ENCODE measurements around the gene CD46. TPM values are rescaled to one million over a fixed set of nuclear protein-coding genes. Genes with fewer than 3 reads are reported as not detected.

CD46 gene
- total RNA-seq, 1 experiment from 2014 or later, result 91.4 TPM

DNA sequence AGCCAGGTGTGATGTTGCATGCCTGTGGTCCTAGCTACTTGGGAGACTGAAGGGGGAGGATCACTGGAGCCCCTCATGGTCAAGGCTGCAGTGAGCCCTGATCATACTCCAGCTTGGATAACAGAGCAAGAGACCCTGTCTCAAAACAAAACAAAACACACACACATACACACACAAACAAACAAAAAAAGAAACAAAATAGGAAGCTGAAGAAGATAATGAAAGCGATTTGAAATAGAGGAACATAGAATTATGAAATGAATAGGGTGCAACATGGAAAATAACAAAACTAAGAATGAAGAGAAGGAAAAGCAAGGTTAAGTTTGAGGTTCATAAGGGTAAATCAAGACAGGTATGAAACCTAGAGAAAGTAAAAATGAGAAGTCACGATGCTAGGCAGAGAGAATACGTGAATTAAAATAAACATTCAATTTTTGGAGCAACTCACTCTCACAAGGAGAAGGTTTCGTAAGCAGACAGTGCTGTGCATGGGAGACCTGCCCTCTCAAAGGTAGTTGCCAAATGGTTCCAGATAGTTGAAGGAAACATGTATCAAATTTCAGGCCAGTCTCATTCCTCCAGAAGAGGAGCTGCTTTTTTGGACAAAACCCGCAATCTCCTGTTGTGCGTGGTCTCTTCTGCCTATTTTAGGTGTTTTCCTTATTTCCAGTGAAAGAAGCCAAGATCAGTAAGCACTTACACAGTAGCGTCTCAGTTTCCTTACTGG lies 3.3 kb downstream of the CD46 start:
- Histone ChIP-seq H3K4me3 (ENCODE audit: low read depth, low read length, poor library complexity, severe bottlenecking) (no peak overlapping the region), H3K4me1 (ENCODE audit: insufficient read depth, low read length, poor library complexity, severe bottlenecking) (peaks cover 35% of the 10 kb centered on the region), H3K36me3 (ENCODE audit: insufficient read depth, low read length, poor library complexity, severe bottlenecking) (peaks cover 32% of the 10 kb centered on the region), H3K27ac (ENCODE audit: low read depth, low read length, poor library complexity, severe bottlenecking) (no peak overlapping the region), H3K9me3 (ENCODE audit: low read depth, low read length, poor library complexity, severe bottlenecking) (no peaks in the 10 kb centered on the region), H3K27me3 (replicated peaks; ENCODE audit: insufficient read depth, low read depth, low read length, poor library complexity) (no peaks in the 10 kb centered on the region)
- ChIA-PET CTCF (no interaction called here), POLR2A (ENCODE audit: low non-redundant PET) (no interaction called here)
- DNase-seq (ENCODE audit: low spot score), result no peak
- TF ChIP-seq, protein P1, sequence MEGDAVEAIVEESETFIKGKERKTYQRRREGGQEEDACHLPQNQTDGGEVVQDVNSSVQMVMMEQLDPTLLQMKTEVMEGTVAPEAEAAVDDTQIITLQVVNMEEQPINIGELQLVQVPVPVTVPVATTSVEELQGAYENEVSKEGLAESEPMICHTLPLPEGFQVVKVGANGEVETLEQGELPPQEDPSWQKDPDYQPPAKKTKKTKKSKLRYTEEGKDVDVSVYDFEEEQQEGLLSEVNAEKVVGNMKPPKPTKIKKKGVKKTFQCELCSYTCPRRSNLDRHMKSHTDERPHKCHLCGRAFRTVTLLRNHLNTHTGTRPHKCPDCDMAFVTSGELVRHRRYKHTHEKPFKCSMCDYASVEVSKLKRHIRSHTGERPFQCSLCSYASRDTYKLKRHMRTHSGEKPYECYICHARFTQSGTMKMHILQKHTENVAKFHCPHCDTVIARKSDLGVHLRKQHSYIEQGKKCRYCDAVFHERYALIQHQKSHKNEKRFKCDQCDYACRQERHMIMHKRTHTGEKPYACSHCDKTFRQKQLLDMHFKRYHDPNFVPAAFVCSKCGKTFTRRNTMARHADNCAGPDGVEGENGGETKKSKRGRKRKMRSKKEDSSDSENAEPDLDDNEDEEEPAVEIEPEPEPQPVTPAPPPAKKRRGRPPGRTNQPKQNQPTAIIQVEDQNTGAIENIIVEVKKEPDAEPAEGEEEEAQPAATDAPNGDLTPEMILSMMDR (conservative IDR thresholded peaks at IDR 0.05; ENCODE audit: low read depth, low read length), result no peak
- no peak for TF ChIP-seq EZH2 (IDR thresholded peaks at IDR 0.05; ENCODE audit: borderline replicate concordance, low read depth, low read length, poor library complexity, severe bottlenecking)
- BruUV-seq (replicated peaks), result no TSS peak
- intact Hi-C loops (cut with micrococcal nuclease; ENCODE audit: unreplicated experiment), result no loop called here

DNA sequence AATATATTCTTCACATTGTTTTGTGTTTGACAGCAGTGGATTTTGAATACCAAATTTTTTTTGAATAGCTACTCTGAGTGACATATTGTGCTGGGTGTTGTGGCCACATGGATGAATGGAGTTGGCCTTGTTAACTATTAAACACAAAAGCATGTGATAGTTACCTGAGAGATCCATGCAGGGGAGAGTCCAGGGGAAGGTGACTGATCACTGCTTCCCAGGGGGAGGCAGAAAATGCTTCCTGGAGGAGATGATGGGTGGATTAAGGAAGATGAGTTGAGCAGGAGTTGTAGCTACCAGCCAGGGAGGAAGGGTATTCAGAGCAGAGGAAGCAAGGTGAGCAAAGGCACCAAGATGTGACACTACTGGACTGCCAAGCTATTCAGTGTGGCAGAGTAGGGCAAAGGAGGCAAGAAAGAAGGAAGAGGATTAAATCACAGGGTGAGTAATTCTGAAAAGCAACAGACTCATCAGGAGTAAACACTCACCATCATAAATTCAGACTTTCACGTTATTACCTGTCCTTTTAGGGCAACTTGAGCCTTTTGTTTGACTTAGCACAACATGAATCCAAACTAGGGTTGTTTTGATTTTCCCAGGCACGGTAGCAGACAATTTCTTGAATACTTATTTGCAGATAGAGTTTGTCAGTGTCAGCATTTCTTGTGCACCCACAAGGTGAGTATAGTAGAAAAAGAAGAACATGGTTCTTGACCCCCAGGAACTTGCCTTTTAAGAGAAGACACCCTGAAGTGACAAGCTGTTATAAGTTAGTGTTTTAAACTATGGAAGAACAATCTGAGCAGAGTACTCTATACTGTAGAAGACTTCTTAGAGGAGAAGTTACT lies 4.2 kb downstream of the CD46 start:
- Histone ChIP-seq H3K4me3 (ENCODE audit: low read depth, low read length, poor library complexity, severe bottlenecking) (no peak overlapping the region), H3K4me1 (ENCODE audit: insufficient read depth, low read length, poor library complexity, severe bottlenecking) (peaks cover 26% of the 10 kb centered on the region), H3K9me3 (ENCODE audit: low read depth, low read length, poor library complexity, severe bottlenecking) (no peaks in the 10 kb centered on the region), H3K36me3 (ENCODE audit: insufficient read depth, low read length, poor library complexity, severe bottlenecking) (peaks cover 40% of the 10 kb centered on the region), H3K27ac (ENCODE audit: low read depth, low read length, poor library complexity, severe bottlenecking) (no peak overlapping the region), H3K27me3 (replicated peaks; ENCODE audit: insufficient read depth, low read depth, low read length, poor library complexity) (no peaks in the 10 kb centered on the region)
- no TSS peak for BruUV-seq (replicated peaks)
- CTCF ChIA-PET, result no interaction called here
- intact Hi-C loops (cut with micrococcal nuclease; ENCODE audit: unreplicated experiment), result no loop called here
- TF ChIP-seq, protein P1 (conservative IDR thresholded peaks at IDR 0.05; ENCODE audit: low read depth, low read length), result no peak
- no peak for DNase-seq (ENCODE audit: low spot score)
- POLR2A ChIA-PET (ENCODE audit: low non-redundant PET), result no interaction called here

DNA sequence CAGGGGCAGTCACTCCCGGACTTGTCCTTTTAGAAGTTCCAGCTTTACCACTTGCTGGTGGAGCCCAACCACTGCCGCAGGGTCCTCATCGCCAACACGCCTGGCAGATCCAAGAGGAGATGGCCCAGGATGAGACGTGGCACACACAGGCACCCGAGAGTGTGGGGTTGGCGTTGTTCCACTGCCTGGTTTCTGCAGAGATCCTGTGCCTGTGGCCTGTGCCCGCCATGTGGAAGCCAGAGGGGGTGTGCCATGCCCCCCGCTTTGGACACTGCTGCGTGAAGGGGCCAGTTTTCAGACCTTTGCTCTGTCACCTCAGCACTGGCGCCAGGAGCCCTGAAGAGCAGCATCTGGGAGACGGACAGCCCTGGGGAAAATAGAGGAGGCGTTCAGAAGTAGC lies 10.8 kb downstream of the CD46 start:
- no peak for TF ChIP-seq EZH2 (IDR thresholded peaks at IDR 0.05; ENCODE audit: borderline replicate concordance, low read depth, low read length, poor library complexity, severe bottlenecking)
- TF ChIP-seq, protein P1 (conservative IDR thresholded peaks at IDR 0.05; ENCODE audit: low read depth, low read length), result no peak
- H3K27ac ChIP-seq (ENCODE audit: low read depth, low read length, poor library complexity, severe bottlenecking), result no peak overlapping the region
- ChIA-PET POLR2A (ENCODE audit: low non-redundant PET) (no interaction called here), CTCF (no interaction called here)
- no peak overlapping the region for H3K4me3 ChIP-seq (ENCODE audit: low read depth, low read length, poor library complexity, severe bottlenecking)
- no peaks in the 10 kb centered on the region for H3K27me3 ChIP-seq (replicated peaks; ENCODE audit: insufficient read depth, low read depth, low read length, poor library complexity)
- peaks cover 88% of the 10 kb centered on the region for H3K36me3 ChIP-seq (ENCODE audit: insufficient read depth, low read length, poor library complexity, severe bottlenecking)
- no TSS peak for BruUV-seq (replicated peaks)
- intact Hi-C loops (cut with micrococcal nuclease; ENCODE audit: unreplicated experiment), result no loop called here
- no peak for DNase-seq (ENCODE audit: low spot score)
- H3K4me1 ChIP-seq (ENCODE audit: insufficient read depth, low read length, poor library complexity, severe bottlenecking), result no peaks in the 10 kb centered on the region
- H3K9me3 ChIP-seq (ENCODE audit: low read depth, low read length, poor library complexity, severe bottlenecking), result peaks cover 12% of the 10 kb centered on the region
